ENCODE results near the gene DPF1.

DNA sequence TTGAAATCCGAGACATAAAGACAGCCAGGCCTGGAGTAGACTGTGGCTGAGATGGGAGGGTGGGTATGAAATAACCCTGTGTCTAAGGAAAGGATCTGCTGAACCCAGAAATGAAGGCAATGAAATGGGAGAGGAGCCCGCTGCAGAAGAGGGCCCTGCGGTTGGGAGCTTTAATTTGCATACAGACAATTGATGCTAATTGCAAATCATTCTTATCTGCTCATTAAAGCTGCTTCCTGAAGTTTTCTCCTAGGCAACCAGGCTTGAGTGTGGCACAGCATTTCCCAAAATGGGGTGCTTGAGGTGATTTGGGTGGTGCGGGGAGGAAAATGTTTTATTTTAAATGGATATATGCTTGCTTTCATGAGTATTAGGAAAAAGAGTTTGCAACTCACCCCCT, 55.4 kb downstream of the DPF1 start:
- TF ChIP-seq, protein P1, sequence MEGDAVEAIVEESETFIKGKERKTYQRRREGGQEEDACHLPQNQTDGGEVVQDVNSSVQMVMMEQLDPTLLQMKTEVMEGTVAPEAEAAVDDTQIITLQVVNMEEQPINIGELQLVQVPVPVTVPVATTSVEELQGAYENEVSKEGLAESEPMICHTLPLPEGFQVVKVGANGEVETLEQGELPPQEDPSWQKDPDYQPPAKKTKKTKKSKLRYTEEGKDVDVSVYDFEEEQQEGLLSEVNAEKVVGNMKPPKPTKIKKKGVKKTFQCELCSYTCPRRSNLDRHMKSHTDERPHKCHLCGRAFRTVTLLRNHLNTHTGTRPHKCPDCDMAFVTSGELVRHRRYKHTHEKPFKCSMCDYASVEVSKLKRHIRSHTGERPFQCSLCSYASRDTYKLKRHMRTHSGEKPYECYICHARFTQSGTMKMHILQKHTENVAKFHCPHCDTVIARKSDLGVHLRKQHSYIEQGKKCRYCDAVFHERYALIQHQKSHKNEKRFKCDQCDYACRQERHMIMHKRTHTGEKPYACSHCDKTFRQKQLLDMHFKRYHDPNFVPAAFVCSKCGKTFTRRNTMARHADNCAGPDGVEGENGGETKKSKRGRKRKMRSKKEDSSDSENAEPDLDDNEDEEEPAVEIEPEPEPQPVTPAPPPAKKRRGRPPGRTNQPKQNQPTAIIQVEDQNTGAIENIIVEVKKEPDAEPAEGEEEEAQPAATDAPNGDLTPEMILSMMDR (IDR thresholded peaks at IDR 0.05; ENCODE audit: low read depth, low read length, missing input control) = no peak
- TF ChIP-seq, protein P2, sequence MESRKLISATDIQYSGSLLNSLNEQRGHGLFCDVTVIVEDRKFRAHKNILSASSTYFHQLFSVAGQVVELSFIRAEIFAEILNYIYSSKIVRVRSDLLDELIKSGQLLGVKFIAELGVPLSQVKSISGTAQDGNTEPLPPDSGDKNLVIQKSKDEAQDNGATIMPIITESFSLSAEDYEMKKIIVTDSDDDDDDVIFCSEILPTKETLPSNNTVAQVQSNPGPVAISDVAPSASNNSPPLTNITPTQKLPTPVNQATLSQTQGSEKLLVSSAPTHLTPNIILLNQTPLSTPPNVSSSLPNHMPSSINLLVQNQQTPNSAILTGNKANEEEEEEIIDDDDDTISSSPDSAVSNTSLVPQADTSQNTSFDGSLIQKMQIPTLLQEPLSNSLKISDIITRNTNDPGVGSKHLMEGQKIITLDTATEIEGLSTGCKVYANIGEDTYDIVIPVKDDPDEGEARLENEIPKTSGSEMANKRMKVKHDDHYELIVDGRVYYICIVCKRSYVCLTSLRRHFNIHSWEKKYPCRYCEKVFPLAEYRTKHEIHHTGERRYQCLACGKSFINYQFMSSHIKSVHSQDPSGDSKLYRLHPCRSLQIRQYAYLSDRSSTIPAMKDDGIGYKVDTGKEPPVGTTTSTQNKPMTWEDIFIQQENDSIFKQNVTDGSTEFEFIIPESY (IDR thresholded peaks at IDR 0.05) = no peak
- TF ChIP-seq YY1 (IDR thresholded peaks at IDR 0.05) = no peak

Measured in liver (tissue), 2 donors.